C1 segment of cervical spinal cord (tissue), 14 donors: ENCODE results near the gene SMARCA2.
A peak's percentile ranks its signal among the peaks of the same experiment; 100 is the strongest.

Source experiments
- DNase-seq, 14 donors: peaks; one replicate each; lab custom pipeline; 2025; lab: John Stamatoyannopoulos, UW

SMARCA2 gene

GRCh38 chr9:2015581-2016407 is 647 bp downstream of the SMARCA2 start:
- DNase-seq: peak in 12 of 14 donors; percentile 50 to 83 (median 70)

- DNase-seq: peak; percentile 24 to 89 (median 74)
These were observed 1.5 kb downstream of the SMARCA2 start for GRCh38 chr9:2016408-2017330.

GRCh38 chr9:2017331-2018161 is 2.4 kb downstream of the SMARCA2 start:
- peak; percentile 17 to 85 (median 73) for DNase-seq

- peak in 2 of 14 donors; percentile 45 to 62 for DNase-seq
These were observed 3.1 kb downstream of the SMARCA2 start for GRCh38 chr9:2018162-2018643.

GRCh38 chr9:2018764-2019558 is 3.8 kb downstream of the SMARCA2 start:
- peak in 1 of 14 donors; percentile 21 for DNase-seq

- DNase-seq: no peak
These were observed 4.6 kb downstream of the SMARCA2 start for GRCh38 chr9:2019723-2020122.

GRCh38 chr9:2021731-2022130 is 6.6 kb downstream of the SMARCA2 start:
- no peak for DNase-seq

- DNase-seq: no peak
These were observed 7.4 kb downstream of the SMARCA2 start for GRCh38 chr9:2022560-2022959.

- DNase-seq: no peak
These were observed 7.9 kb downstream of the SMARCA2 start for GRCh38 chr9:2023042-2023441.

- DNase-seq: no peak
These were observed 8.4 kb downstream of the SMARCA2 start for GRCh38 chr9:2023532-2023931.

GRCh38 chr9:2024888-2025782 is 10.0 kb downstream of the SMARCA2 start:
- DNase-seq: no peak

- no peak for DNase-seq
These were observed 11.3 kb downstream of the SMARCA2 start for GRCh38 chr9:2026220-2026997.

- no peak for DNase-seq
These were observed 12.5 kb downstream of the SMARCA2 start for GRCh38 chr9:2027543-2028160.

GRCh38 chr9:2028888-2029287 is 13.7 kb downstream of the SMARCA2 start:
- no peak for DNase-seq

GRCh38 chr9:2029666-2030170 is 14.6 kb downstream of the SMARCA2 start:
- no peak for DNase-seq

GRCh38 chr9:2032234-2032633 is 17.1 kb downstream of the SMARCA2 start:
- DNase-seq: no peak

- no peak for DNase-seq
These were observed 21.7 kb downstream of the SMARCA2 start for GRCh38 chr9:2036844-2037243.
